OCI-LY1 (cell line): Measurements from ENCODE around the gene NCKAP1.

ENCODE experiments used
- H2AFZ ChIP-seq: fragments of 200-600 bp; sonication (generic), shearing (Covaris generic); 2 replicates; pipeline ENCODE4 v1.6.0; 2014; ENCODE audit warnings: antibody characterized with exemption, mild to moderate bottlenecking, low read length
- H3F3A ChIP-seq: fragments of 200-600 bp; sonication (generic), shearing (Covaris generic); 2 replicates; pipeline ENCODE4 v1.6.0; 2014; ENCODE audit warnings: mild to moderate bottlenecking, antibody characterized with exemption, low read length, moderate library complexity; ENCODE audit not compliant: insufficient read depth
- H3K27ac ChIP-seq: fragments of 200-600 bp; sonication (generic); 2 replicates; pipeline ENCODE4 v1.5.1; 2014; ENCODE audit warnings: low read length, mixed run types, mild to moderate bottlenecking, low read depth; ENCODE audit not compliant: poor library complexity, severe bottlenecking
- H3K27me3 ChIP-seq: fragments of 200-600 bp; sonication (generic); 2 replicates; pipeline ENCODE4 v1.6.0; 2014; ENCODE audit warnings: antibody characterized with exemption, mild to moderate bottlenecking, low read length, moderate library complexity; ENCODE audit not compliant: insufficient read depth
- H3K36me3 ChIP-seq: fragments of 200-600 bp; sonication (generic); 2 replicates; pipeline ENCODE4 v1.6.1; 2014; ENCODE audit warnings: mild to moderate bottlenecking, antibody characterized with exemption, low read length, moderate library complexity, mixed read lengths; ENCODE audit not compliant: insufficient read depth
- H3K4me1 ChIP-seq: fragments of 200-600 bp; sonication (generic); 2 replicates; pipeline ENCODE4 v1.5.1; 2014; ENCODE audit warnings: mild to moderate bottlenecking, low read length, moderate library complexity; ENCODE audit not compliant: insufficient read depth, severe bottlenecking
- H3K4me2 ChIP-seq: fragments of 200-600 bp; sonication (generic), shearing (Covaris generic); 2 replicates; pipeline ENCODE4 v1.6.1; 2014; ENCODE audit warnings: low read length
- H3K4me3 ChIP-seq: fragments of 200-600 bp; sonication (generic); 2 replicates; pipeline ENCODE4 v1.5.1; 2014; ENCODE audit warnings: low read length, low read depth, mild to moderate bottlenecking, mixed read lengths; ENCODE audit not compliant: poor library complexity, severe bottlenecking
- H3K79me2 ChIP-seq: fragments of 200-600 bp; shearing (Covaris generic); 2 replicates; pipeline ENCODE4 v1.6.1; 2016; ENCODE audit warnings: mixed run types, low read length, mixed read lengths; ENCODE audit not compliant: insufficient read depth
- H3K9ac ChIP-seq: fragments of 200-600 bp; sonication (generic), shearing (Covaris generic); 2 replicates; pipeline ENCODE4 v1.6.1; 2014; ENCODE audit warnings: mild to moderate bottlenecking, low read length, mixed read lengths
- H3K9me2 ChIP-seq: fragments of 200-600 bp; sonication (generic), shearing (Covaris generic); 2 replicates; pipeline ENCODE4 v1.6.1; 2014; ENCODE audit warnings: low read depth, mild to moderate bottlenecking, low read length, mixed read lengths
- H3K9me3 ChIP-seq: fragments of 200-600 bp; shearing (Covaris generic); 2 replicates; pipeline ENCODE4 v1.6.1; 2014; ENCODE audit warnings: low read length, mixed read lengths
- H4K20me1 ChIP-seq: fragments of 200-600 bp; sonication (generic), shearing (Covaris generic); 2 replicates; pipeline ENCODE4 v1.6.0; 2016; ENCODE audit warnings: mild to moderate bottlenecking, low read length; ENCODE audit not compliant: insufficient read depth
- EZH2 ChIP-seq: fragments of 200-600 bp; sonication (generic), shearing (Covaris generic); IDR thresholded peaks from 2 replicates; pipeline ENCODE4 v1.8.0; 2017; ENCODE audit warnings: borderline replicate concordance, mixed run types, mild to moderate bottlenecking, antibody characterized with exemption, low read length, moderate library complexity, mixed read lengths
- TF ChIP-seq, protein P1 (sequence below): fragments of 200-600 bp; sonication (generic), shearing (Covaris generic); IDR thresholded peaks from 2 replicates; pipeline ENCODE4 v1.5.1; 2017; ENCODE audit warnings: mild to moderate bottlenecking, antibody characterized with exemption, low read length, moderate library complexity, mixed read lengths

Gene NCKAP1

DNA sequence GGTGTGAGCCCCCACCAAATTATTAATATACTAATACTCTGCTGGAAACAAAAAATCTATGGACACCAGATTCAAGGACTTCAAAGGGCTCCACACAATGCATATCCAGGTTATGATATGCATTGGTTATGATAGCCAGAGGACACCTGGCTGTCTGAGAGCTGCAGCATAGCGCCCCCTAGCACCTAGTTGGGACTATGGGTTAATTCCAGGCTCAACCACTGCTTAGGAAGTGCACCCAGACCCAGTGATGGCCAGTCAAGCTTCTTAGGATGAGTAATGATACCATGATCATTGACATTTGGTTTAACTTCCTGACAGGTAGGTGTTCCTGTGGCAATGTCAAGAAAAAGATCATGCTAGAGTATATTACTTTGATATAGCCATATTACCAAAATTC lies 168.0 kb downstream of the NCKAP1 start:
- no peak overlapping the region for H2AFZ ChIP-seq
- H3K79me2 ChIP-seq: no peaks in the 10 kb centered on the region
- no peak overlapping the region for H3K27ac ChIP-seq
- no peaks in the 10 kb centered on the region for H3K27me3 ChIP-seq
- H3K36me3 ChIP-seq: no peaks in the 10 kb centered on the region
- H3K9ac ChIP-seq: no peak overlapping the region
- H3K9me2 ChIP-seq: no peaks in the 10 kb centered on the region
- H3K4me2 ChIP-seq: no peak overlapping the region
- H3K9me3 ChIP-seq: no peaks in the 10 kb centered on the region
- H3K4me3 ChIP-seq: no peak overlapping the region
- peaks cover 8% of the 10 kb centered on the region for H3K4me1 ChIP-seq
- no peaks in the 10 kb centered on the region for H3F3A ChIP-seq
- no peak for TF ChIP-seq EZH2
- TF ChIP-seq, protein P1, sequence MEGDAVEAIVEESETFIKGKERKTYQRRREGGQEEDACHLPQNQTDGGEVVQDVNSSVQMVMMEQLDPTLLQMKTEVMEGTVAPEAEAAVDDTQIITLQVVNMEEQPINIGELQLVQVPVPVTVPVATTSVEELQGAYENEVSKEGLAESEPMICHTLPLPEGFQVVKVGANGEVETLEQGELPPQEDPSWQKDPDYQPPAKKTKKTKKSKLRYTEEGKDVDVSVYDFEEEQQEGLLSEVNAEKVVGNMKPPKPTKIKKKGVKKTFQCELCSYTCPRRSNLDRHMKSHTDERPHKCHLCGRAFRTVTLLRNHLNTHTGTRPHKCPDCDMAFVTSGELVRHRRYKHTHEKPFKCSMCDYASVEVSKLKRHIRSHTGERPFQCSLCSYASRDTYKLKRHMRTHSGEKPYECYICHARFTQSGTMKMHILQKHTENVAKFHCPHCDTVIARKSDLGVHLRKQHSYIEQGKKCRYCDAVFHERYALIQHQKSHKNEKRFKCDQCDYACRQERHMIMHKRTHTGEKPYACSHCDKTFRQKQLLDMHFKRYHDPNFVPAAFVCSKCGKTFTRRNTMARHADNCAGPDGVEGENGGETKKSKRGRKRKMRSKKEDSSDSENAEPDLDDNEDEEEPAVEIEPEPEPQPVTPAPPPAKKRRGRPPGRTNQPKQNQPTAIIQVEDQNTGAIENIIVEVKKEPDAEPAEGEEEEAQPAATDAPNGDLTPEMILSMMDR: peak; percentile 52; the same call in 1 of the 2 replicates
- H4K20me1 ChIP-seq: no peaks in the 10 kb centered on the region

DNA sequence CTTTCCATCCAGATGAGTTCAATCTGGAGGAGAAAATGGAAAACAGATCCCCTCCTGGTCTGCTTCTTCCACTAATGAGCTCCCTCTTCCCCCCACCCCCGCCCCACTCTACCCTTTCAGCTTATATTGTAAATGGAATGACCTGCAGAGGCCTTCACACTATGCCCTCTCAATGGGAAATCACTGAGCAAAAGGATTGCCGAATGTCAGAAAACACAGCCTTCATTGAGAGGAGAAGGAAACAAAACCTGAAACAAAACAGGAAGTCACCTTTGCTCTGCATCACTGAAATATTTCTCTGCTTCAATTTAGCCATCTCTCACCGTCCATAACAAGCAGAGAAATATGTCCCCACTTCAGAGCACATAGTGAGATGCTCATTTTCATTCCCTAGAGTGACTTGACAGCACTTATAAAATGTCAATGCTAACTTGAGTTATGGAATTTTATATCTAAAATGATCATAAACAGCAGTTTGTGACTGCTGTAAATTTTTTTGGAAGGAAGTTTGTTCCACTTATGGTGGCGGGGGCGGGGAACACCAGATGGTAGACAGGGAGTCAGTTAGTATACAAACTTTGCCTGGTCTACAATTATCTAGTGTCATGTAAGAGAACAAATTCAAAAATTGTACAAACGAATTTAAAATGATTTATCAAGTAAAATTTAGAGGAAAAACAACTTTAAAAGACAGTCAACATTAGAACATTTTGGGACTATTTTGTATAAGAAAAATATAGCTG lies 170.0 kb downstream of the NCKAP1 start:
- H3F3A ChIP-seq: no peaks in the 10 kb centered on the region
- no peaks in the 10 kb centered on the region for H4K20me1 ChIP-seq
- H3K4me2 ChIP-seq: peak overlapping the region; percentile 22; the same call in 1 of the 2 replicates
- H2AFZ ChIP-seq: no peak overlapping the region
- H3K27ac ChIP-seq: no peak overlapping the region
- H3K4me3 ChIP-seq: no peak overlapping the region
- H3K9me3 ChIP-seq: no peaks in the 10 kb centered on the region
- H3K27me3 ChIP-seq: no peaks in the 10 kb centered on the region
- no peak overlapping the region for H3K9ac ChIP-seq
- no peaks in the 10 kb centered on the region for H3K9me2 ChIP-seq
- H3K36me3 ChIP-seq: no peaks in the 10 kb centered on the region
- no peak for TF ChIP-seq EZH2
- TF ChIP-seq, protein P1: no peak
- H3K79me2 ChIP-seq: no peaks in the 10 kb centered on the region
- peaks cover 8% of the 10 kb centered on the region for H3K4me1 ChIP-seq

DNA sequence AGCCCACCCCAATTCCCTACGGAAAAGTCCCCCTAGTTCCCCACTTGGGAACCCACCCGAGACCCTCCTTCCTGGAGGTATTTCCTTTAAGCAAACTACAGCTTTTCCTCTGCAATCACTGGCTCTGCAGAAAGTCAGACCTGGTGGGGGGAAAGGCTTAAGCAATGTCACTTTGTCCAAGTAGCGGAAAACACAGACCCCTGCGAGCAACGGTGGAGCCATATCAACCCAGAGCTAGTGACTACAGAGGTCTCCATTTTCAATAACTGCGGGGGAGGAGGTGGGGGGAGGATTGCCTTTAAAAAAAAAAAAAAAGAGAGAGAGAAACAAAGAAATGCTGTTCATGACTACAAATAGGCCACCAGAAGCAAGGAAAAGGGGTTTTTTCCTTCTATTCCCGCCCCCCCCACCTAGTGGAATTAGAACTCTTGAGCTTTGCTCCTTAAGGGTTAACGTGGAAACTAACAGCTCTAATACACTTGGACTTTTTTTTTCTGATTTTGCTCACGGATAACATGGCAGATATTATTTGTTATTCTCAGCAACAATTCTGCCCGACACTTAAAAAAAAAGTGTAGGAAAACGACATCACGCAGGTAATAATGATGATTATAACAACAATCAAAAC lies 170.7 kb downstream of the NCKAP1 start:
- H4K20me1 ChIP-seq: no peaks in the 10 kb centered on the region
- H3K36me3 ChIP-seq: no peaks in the 10 kb centered on the region
- no peak overlapping the region for H3K4me2 ChIP-seq
- no peaks in the 10 kb centered on the region for H3K27me3 ChIP-seq
- H3F3A ChIP-seq: no peaks in the 10 kb centered on the region
- no peak overlapping the region for H3K4me3 ChIP-seq
- H3K9me2 ChIP-seq: no peaks in the 10 kb centered on the region
- H3K79me2 ChIP-seq: no peaks in the 10 kb centered on the region
- no peak overlapping the region for H2AFZ ChIP-seq
- no peaks in the 10 kb centered on the region for H3K9me3 ChIP-seq
- H3K9ac ChIP-seq: no peak overlapping the region
- peaks cover 8% of the 10 kb centered on the region for H3K4me1 ChIP-seq
- H3K27ac ChIP-seq: no peak overlapping the region
- TF ChIP-seq, protein P1: no peak
- TF ChIP-seq EZH2: no peak
